Subcutaneous adipose tissue (tissue), 4 donors: ENCODE measurements around the gene RNF181. TPM values are rescaled to one million over a fixed set of nuclear protein-coding genes. Genes with fewer than 3 reads are reported as not detected.

Source experiments
- small RNA-seq: library from RNA; depleted of rRNA; stranded (forward); fragments of <200 nt; gene quantifications from one replicate; pipeline ENCODE3, GENCODE V24; 2016
- total RNA-seq, 4 donors: library from RNA; depleted of rRNA; stranded (reverse); fragments of >200 nt; gene quantifications; one replicate each; pipeline ENCODE4 v1.1.0, GENCODE V29; 2016
- TF ChIP-seq, protein P1 (sequence below): fragments of 450-650 bp; IDR thresholded peaks from one replicate; pipeline ENCODE4 v1.5.1; 2016; ENCODE audit warnings: low read depth, mild to moderate bottlenecking, control low read depth, antibody characterized with exemption, moderate library complexity

RNF181 gene
- total RNA-seq, 4 donors from 2014 or later: 150 to 213 (median 158) TPM

DNA sequence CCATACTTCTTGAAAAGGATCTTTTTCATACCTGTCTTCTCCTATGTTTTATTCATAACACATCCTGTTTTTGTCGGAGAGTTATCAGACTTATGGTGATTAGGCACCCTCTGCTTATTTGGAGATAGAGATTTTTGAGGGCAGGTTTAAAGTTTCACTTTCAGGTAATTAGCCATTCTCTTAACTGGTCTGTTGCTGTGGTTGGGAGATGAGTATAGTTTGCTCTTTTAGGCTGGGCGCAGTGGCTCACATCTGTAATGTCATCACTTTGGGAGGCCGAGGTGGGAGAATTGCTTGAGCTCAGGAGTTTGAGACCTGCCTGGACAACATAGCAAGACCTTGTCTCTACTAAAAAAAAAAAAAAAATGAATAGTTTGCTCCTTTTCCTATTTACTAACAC lies 47.2 kb downstream of the RNF181 start:
- TF ChIP-seq, protein P1, sequence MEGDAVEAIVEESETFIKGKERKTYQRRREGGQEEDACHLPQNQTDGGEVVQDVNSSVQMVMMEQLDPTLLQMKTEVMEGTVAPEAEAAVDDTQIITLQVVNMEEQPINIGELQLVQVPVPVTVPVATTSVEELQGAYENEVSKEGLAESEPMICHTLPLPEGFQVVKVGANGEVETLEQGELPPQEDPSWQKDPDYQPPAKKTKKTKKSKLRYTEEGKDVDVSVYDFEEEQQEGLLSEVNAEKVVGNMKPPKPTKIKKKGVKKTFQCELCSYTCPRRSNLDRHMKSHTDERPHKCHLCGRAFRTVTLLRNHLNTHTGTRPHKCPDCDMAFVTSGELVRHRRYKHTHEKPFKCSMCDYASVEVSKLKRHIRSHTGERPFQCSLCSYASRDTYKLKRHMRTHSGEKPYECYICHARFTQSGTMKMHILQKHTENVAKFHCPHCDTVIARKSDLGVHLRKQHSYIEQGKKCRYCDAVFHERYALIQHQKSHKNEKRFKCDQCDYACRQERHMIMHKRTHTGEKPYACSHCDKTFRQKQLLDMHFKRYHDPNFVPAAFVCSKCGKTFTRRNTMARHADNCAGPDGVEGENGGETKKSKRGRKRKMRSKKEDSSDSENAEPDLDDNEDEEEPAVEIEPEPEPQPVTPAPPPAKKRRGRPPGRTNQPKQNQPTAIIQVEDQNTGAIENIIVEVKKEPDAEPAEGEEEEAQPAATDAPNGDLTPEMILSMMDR: no peak

DNA sequence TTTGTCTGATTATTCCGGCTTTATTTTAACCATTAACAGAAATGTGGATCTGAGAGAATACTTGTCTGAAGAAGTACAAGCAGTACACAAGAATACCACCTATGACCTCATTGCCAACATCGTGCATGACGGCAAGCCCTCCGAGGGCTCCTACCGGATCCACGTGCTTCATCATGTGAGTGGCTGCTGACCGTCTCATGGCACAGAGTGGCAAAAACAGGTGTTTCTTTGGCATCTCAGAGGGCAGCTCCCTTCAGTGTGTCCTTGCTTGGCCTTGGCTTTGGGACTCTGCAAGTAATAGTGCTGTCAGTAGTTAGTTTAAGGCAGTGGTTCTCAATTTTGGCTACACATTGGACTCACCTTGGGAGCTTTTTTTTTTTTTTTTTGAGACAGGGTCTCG lies 49.4 kb downstream of the RNF181 start:
- TF ChIP-seq, protein P1: no peak

DNA sequence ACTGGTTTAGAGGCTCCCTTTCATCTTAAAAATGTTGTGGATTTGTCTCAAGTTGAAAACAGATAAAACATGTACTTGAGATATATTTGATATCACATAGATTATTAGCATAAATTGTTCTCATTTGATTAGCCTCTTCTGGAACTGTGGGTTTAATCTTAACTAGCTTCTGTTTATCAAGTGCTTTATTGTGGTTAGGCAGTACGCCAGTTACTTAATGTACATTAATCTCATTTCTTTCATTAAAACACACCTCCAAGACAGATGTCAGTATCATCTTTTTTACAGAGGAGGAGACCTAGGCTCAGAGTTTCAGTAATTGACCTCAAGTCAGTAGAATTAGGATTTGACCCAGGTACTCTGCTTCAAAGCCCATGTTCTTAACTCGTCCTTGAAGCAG lies 50.6 kb downstream of the RNF181 start:
- TF ChIP-seq, protein P1: no peak

Small RNA genes lying within 50 kb of the gene (small RNA-seq; reads per million reads assigned to genes)
- not detected for gene RN7SL126P

Other genes with a start within 250 kb of the RNF181 start
- gene RETSAT, start 241.2 kb upstream of the RNF181 start, total RNA-seq: 100 to 1,000 TPM; 257 to 687 (median 392) TPM
- gene ELMOD3, start 241.0 kb upstream of the RNF181 start, total RNA-seq: 100 to 1,000 TPM in 2 of 4 donors, 10 to 100 TPM in 2; 34.5 to 192 (median 88.3) TPM
- gene CAPG, start 185.4 kb upstream of the RNF181 start, total RNA-seq: 100 to 1,000 TPM in 2 of 4 donors, 10 to 100 TPM in 2; 80.7 to 616 (median 167) TPM
- gene SH2D6, start 177.0 kb upstream of the RNF181 start, total RNA-seq: 1 to 10 TPM in 1 of 4 donors, not detected in 3; 2.8 TPM
- 100 to 1,000 TPM; 181 to 259 (median 219) TPM for gene MAT2A, start 56.6 kb upstream of the RNF181 start, total RNA-seq
- 10 to 100 TPM; 26.5 to 53.3 (median 30.8) TPM for gene GGCX, start 34.3 kb upstream of the RNF181 start, total RNA-seq
- gene VAMP8, start 18.2 kb upstream of the RNF181 start, total RNA-seq: 100 to 1,000 TPM in 1 of 4 donors, 10 to 100 TPM in 2, 1 to 10 TPM in 1; 6.2 to 140 (median 34.8) TPM
- 100 to 1,000 TPM in 1 of 4 donors, 10 to 100 TPM in 3; 57.7 to 132 (median 67.7) TPM for gene VAMP5, start 11.3 kb upstream of the RNF181 start, total RNA-seq
- gene TMEM150A, start 7.0 kb downstream of the RNF181 start, total RNA-seq: 10 to 100 TPM; 14.3 to 21.4 (median 17.6) TPM
- 10 to 100 TPM; 10.1 to 16.7 (median 15.7) TPM for gene C2orf68, start 16.3 kb downstream of the RNF181 start, total RNA-seq
- 10 to 100 TPM; 45.7 to 77.0 (median 59.3) TPM for gene USP39, start 20.4 kb downstream of the RNF181 start, total RNA-seq
- gene SFTPB, start 72.5 kb downstream of the RNF181 start, total RNA-seq: not detected
- gene GNLY, start 98.6 kb downstream of the RNF181 start, total RNA-seq: 10 to 100 TPM in 1 of 4 donors, 1 to 10 TPM in 3; 4.6 to 10.0 (median 7.5) TPM
- 100 to 1,000 TPM in 1 of 4 donors, 10 to 100 TPM in 3; 39.8 to 137 (median 61.9) TPM for gene ATOH8, start 158.2 kb downstream of the RNF181 start, total RNA-seq